GM12892 (cell line): Measurements from ENCODE around the gene PMM1.
"Not testable (repeated sequence)": the region's sequence is repeated elsewhere in the genome, so short reads cannot be mapped to it uniquely, and the experiment has no call there.

Experiments
- POLR2A ChIP-seq: IDR thresholded peaks from 2 replicates; pipeline ENCODE4 v1.6.1; 2011; ENCODE audit warnings: low read depth, low read length, control low read depth
- POLR2AphosphoS5 ChIP-seq: IDR thresholded peaks from 2 replicates; pipeline ENCODE4 v1.6.1; 2011; ENCODE audit warnings: low read depth, low read length, control low read depth

DNA sequence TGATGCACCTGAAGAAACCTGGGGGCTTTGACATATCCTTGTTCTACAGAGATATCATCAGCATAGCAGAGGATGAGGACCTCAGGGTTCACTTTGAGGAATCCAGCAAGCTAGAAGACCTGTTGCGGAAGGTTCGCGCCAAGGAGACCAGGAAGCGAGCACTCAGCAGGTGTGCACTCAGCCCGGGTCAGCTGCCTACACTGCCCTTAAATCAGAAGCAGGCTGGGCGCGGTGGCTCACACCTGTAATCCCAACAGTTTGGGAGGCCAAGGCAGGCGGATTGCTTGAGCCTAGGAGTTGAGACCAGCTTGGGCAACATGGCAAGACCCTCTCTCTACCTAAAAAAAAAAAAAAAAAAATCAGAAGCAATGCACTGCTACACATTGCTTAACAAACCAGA lies 48.0 kb upstream of the PMM1 start:
- not testable (repeated sequence) for TF ChIP-seq POLR2AphosphoS5, POLR2A
